ENCODE measurements around the gene HCAR3. TPM values are rescaled to one million over a fixed set of nuclear protein-coding genes. Genes with fewer than 3 reads are reported as not detected.

HCAR3 gene
- total and polyA plus RNA-seq, 2 of the 13 experiments (the other 11 are each of a cell fraction or from before 2014, with no cell fraction given): 0.11 to 12.8 TPM

- peak; percentile 64; the same call in 1 of the 2 replicates for TF ChIP-seq ARID5B (CRISPR knock-in tag; IDR thresholded peaks at IDR 0.05)
- TF ChIP-seq RORA (CRISPR knock-in tag; IDR thresholded peaks at IDR 0.05): no peak
- TF ChIP-seq RXRB (CRISPR knock-in tag; IDR thresholded peaks at IDR 0.05; ENCODE audit: borderline replicate concordance): peak; percentile 48; the same call in 1 of the 2 replicates
- TF ChIP-seq ZNF256 (CRISPR knock-in tag; conservative IDR thresholded peaks at IDR 0.05): no peak
- TF ChIP-seq RBAK (CRISPR knock-in tag; IDR thresholded peaks at IDR 0.05): no peak
- no peak for TF ChIP-seq ADNP (CRISPR knock-in tag; IDR thresholded peaks at IDR 0.05)
- 0 out of 2 replicates have a peak, but pooled peaks have one; percentile 23 for TF ChIP-seq ZBTB20 (CRISPR knock-in tag; IDR thresholded peaks at IDR 0.05; ENCODE audit: borderline replicate concordance, low read depth)
- TF ChIP-seq ARID4A (CRISPR knock-in tag; IDR thresholded peaks at IDR 0.05; ENCODE audit: borderline replicate concordance): no peak
- TF ChIP-seq CAMTA2 (CRISPR knock-in tag; IDR thresholded peaks at IDR 0.05; ENCODE audit: borderline replicate concordance): no peak
- TF ChIP-seq ZBTB21 (CRISPR knock-in tag; IDR thresholded peaks at IDR 0.05): no peak
- TF ChIP-seq PAXIP1 (CRISPR knock-in tag; conservative IDR thresholded peaks at IDR 0.05): peak; percentile 48
- TF ChIP-seq ARNTL (CRISPR knock-in tag; IDR thresholded peaks at IDR 0.05): no peak
- TF ChIP-seq ZNF18 (CRISPR knock-in tag; IDR thresholded peaks at IDR 0.05; ENCODE audit: insufficient replicate concordance): no peak
- 0 out of 2 replicates have a peak, but pooled peaks have one; percentile 61 for TF ChIP-seq HMG20A (CRISPR knock-in tag; IDR thresholded peaks at IDR 0.05; ENCODE audit: borderline replicate concordance)
- no peak for TF ChIP-seq TRIM24 (CRISPR knock-in tag; IDR thresholded peaks at IDR 0.05)
- no peak for TF ChIP-seq PAX8 (CRISPR knock-in tag; IDR thresholded peaks at IDR 0.05; ENCODE audit: borderline replicate concordance)
- no peak for TF ChIP-seq ZNF510 (CRISPR knock-in tag; IDR thresholded peaks at IDR 0.05; ENCODE audit: low read depth)
Observed at GRCh38 chr12:122726080-122726558, 9.5 kb upstream of the HCAR3 start (continued).
